HEK293T (cell line): ENCODE data around the gene COL19A1.

Experiments used
- BHLHE40 ChIP-seq: fragments of 450-650 bp; IDR thresholded peaks from 2 replicates; pipeline ENCODE4 v1.6.1; 2016; ENCODE audit warnings: mild to moderate bottlenecking, moderate library complexity, borderline replicate concordance
- SP1 ChIP-seq: fragments of 450-650 bp; IDR thresholded peaks from 2 replicates; pipeline ENCODE4 v1.6.1; 2017

GRCh38 chr6:70099732-70100131 is 233.4 kb downstream of the COL19A1 start:
- TF ChIP-seq SP1 (no peak), BHLHE40 (no peak)
